A673 (cell line): ENCODE results near the gene LIPI.

ENCODE experiments used
- CTCF ChIP-seq: fragments of 300-800, 200-600 bp; sonication (generic); conservative IDR thresholded peaks from 2 replicates; pipeline ENCODE4 v1.5.1; 2017; ENCODE audit warnings: low read depth, mild to moderate bottlenecking, antibody characterized with exemption, low read length, moderate library complexity, mixed read lengths
- EZH2 ChIP-seq: fragments of 200-600 bp; sonication (generic); IDR thresholded peaks from 2 replicates; pipeline ENCODE4 v1.6.1; 2017; ENCODE audit warnings: borderline replicate concordance, low read depth, mild to moderate bottlenecking, mixed read lengths, antibody characterized with exemption, low read length; ENCODE audit not compliant: poor library complexity, severe bottlenecking

GRCh38 chr21:14092834-14093560, 117.8 kb downstream of the LIPI start:
- no peak for TF ChIP-seq CTCF
- no peak for TF ChIP-seq EZH2
